ENCODE results near the gene AUTS2.

AUTS2 gene

GRCh38 chr7:70301673-70302185 lies 703.5 kb downstream of the AUTS2 start:
- no peak for DNase-seq (ENCODE audit: low read depth in 2 of 2)

- DNase-seq (ENCODE audit: low read depth in 2 of 2) = no peak
Measured at GRCh38 chr7:70303309-70303708, 705.0 kb downstream of the AUTS2 start.

- DNase-seq (ENCODE audit: low read depth in 2 of 2) = no peak
Measured at GRCh38 chr7:70303780-70304179, 705.5 kb downstream of the AUTS2 start.

DNA sequence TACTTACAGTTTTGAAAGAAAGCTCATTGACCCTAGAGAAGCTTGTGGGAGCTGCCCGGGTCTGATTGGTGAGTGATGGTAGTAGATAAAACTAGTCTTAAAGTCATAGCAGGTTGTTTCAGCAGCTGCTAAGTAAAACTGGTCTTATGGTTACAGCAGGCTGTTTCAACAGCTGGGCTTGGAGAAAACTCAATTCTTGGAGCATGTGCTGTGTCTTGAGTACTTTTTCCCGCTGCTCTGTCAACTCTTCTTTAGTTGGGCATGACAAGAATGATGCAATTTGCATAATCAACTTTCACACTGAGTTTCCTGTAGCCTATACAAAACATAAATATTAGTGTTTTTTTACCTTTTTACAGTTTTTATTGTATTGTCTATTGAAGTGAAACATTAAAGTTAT lies 707.9 kb downstream of the AUTS2 start:
- DNase-seq (ENCODE audit: low read depth in 2 of 2) = no peak

- no peak for DNase-seq (ENCODE audit: low read depth in 2 of 2)
Measured at GRCh38 chr7:70307544-70308106, 709.4 kb downstream of the AUTS2 start.

DNA sequence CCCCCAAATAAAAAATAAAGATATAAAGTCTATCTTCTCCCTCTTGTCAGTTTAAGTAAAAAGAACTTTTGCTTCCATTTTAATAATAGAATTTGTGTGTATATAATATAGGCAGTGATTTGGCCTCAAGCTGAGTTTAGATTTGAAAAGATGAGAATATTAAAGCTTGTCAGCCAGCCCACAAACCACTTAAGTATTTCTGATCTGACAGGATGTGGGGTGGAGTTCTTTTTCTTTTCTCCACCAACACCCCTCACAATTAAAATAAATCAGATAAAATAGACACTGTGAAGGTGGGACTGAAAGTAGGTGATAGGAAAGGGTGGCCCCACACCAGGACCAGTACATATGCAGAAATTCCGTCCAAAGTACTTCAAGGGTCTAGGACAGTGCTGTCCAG lies 714.1 kb downstream of the AUTS2 start:
- DNase-seq (ENCODE audit: low read depth in 2 of 2) = no peak

- DNase-seq (ENCODE audit: low read depth in 2 of 2) = no peak
Measured at GRCh38 chr7:70313271-70313670, 715.0 kb downstream of the AUTS2 start.

DNA sequence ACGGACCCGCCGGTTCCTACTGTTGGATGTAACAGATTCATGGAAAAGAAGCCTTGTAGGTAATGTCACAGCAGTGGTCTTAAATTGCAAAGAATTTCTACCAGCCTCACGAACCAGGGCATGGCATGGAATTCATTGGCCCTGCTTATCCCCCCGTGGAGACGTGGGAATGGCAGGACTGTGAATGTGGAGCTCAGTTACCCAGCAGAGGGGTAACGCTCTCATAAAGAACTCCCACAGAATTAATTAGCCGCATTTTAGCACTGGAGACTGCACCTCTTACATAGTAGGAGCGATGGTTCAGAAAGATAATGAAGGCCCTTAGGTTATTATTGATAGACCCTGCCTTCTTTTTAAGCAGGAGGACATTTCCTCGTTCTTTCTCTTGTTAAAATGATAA lies 715.4 kb downstream of the AUTS2 start:
- DNase-seq (ENCODE audit: low read depth in 2 of 2) = no peak

GRCh38 chr7:70314221-70314620 lies 715.9 kb downstream of the AUTS2 start:
- DNase-seq (ENCODE audit: low read depth in 2 of 2) = no peak

DNA sequence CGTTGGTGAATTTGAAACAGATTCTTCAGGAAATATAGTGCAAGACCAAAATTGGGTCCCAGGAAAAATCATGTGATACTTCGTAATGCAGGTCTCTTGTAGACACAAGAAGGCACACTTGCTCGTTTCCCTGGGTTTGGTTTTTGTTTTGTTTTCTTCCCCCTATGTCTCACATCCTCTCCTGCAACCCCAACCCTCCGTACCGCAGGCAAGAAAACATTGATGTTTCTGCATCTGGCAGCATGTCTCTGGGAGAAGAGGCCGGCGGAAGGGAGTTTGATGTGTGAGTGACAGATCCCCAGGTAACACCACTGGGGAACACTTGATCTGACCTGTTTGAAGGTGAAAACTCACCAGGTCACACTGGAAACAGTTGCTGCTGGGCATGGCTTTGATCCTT lies 718.5 kb downstream of the AUTS2 start:
- DNase-seq (ENCODE audit: low read depth in 2 of 2) = no peak

DNA sequence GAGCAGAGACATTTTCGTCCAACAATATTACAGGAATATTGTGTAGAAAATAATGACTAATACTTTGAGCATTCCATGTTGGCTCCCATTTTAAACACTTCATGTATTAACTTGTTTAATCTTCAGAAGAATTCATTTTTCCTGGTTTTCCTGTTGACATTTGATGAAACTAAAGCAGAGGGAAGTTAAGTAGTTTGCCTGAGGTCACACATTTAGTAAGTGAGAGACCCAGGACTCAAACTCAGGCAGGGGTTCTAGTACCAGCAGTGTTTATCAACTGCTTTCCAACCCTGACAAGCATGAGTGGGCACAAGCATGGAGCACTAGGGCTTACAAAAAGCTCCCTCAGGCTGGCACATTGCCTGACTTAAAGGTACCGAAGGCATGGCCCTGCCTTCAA lies 719.1 kb downstream of the AUTS2 start:
- DNase-seq (ENCODE audit: low read depth in 2 of 2) = no peak

DNA sequence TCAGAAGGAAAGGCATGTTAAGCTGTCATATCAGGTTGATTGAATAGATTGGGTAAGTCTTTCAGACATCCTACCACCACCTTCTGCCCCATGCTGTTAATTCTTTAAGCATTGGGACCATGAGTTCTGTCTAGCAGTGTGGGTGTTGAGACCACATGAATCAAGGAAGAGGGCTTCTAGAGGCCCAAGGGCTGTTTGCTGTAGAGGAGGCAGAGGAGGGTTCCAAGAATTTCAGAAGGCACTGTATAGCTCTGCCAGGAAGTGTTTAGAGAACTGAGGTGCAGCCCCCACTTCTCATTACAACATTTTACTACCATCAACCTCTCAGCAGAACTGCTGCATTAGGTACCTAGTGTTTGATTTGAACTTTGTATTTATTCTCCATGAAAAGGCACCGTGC lies 720.2 kb downstream of the AUTS2 start:
- DNase-seq (ENCODE audit: low read depth in 2 of 2) = no peak

DNA sequence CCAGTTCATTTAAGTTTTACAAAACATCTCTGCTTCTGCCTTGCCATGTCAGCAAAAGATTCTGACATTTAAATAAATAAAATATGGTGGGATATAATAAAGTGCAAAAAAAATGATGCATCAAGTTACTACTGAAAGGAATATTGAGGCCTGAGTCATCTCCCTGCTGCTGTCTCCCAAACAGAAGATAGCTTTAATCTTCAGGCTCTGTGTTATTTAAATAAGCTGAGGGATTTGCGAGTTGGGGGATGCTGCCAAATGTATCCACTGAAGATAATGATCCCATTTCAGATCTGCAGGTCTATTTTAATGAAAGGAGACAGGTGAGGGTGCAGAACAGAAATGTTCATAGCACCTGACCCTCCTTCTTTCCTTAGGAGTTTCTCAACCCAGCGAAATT lies 720.8 kb downstream of the AUTS2 start:
- DNase-seq (ENCODE audit: low read depth in 2 of 2) = no peak

DNA sequence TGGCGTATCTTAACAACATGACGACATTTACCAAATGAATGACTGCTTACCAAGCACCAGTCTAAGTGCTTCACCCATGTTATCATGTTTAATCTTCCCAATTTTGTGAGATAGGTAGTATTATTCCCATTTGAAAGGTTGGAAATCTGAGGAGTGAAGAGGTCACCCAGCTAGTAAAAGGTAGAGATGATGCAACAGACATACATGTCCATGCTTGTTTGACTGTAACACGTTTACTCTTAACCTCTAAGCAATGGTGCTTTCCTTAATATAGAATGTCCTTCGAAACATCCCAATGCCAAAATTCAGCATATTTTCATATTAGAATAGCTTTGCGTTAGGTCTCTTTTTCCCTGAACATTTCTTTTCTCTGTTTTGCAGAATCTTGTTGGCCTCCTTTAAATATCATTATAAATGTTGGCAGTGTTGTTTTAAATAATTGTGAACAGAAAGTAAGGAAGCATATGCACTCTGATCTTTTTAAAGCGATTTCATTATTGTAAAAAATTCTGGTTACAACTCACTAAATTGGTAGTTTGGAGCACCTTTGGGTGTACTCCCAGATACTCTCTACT lies 722.8 kb downstream of the AUTS2 start:
- no peak for DNase-seq (ENCODE audit: low read depth in 2 of 2)

DNA sequence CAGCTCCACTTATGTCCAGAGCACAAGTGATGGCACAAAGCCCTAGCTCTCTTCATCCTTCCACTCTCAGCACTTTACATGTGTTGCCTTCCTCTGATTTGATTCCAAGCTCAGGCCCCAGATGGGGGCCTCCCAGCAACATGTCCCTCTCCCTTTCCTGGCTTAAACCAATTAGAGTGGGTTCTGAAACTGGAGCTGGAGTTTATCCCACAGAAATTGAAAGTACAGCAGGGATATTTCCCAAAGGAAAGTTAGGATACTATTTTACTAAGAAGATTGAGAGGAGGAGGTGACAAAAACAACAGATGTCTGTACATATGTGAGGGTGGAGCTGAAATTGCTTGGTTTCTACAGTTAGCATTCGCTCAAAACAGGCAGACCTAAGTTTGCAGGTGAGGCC lies 724.6 kb downstream of the AUTS2 start:
- DNase-seq (ENCODE audit: low read depth in 2 of 2) = no peak

DNA sequence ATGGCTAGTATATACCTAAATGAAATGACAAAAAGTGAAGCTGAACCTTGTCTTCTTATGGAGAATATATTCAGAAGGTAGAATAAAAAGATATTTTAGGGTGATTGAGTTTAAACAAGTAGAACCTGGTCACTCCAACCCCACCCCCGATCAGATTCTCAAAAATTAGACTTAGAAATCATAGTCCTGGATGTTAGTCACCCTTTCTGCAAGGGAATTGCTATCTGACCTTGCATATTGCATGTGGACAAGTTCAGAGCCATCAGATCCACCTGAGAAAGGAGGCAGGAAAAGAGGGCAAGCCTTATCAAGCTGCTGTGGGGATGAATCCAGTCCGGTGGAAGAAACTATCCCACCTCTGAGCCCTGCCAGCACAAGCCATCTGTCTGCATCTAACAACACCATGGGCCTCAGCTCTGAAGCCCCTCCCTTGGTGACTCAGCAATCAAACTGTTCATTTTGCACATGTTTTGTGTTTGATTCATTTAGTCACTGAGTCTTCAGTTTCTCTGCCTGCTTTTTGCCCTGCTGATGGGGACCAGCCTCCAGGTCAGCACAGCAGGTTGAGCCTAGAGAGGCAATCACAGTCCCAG lies 727.3 kb downstream of the AUTS2 start:
- no peak for DNase-seq (ENCODE audit: low read depth in 2 of 2)

- DNase-seq (ENCODE audit: low read depth in 2 of 2) = no peak
Measured at GRCh38 chr7:70334295-70334694, 736.0 kb downstream of the AUTS2 start.

- no peak for DNase-seq (ENCODE audit: low read depth in 2 of 2)
Measured at GRCh38 chr7:70334871-70335270, 736.6 kb downstream of the AUTS2 start.

GRCh38 chr7:70336536-70336935 lies 738.3 kb downstream of the AUTS2 start:
- DNase-seq (ENCODE audit: low read depth in 2 of 2) = no peak

DNA sequence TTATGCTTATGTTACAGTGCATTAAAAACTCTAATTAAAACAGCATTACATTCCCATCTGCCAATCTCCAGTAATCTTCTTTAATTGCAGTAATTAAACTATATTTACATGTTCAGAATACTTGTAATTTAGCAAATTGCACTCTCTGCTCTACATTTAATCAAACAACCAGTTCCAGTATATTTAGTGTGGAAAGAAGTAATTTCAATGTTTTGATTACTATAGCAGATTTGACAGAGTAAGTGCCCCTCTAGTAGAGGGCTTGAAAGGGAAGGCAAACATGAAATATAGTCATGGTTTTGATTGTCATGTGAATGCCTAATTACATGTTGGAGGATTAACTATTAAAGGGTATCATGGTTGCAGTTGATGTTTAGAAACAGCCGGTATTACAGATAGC lies 739.7 kb downstream of the AUTS2 start:
- no peak for DNase-seq (ENCODE audit: low read depth in 2 of 2)

DNA sequence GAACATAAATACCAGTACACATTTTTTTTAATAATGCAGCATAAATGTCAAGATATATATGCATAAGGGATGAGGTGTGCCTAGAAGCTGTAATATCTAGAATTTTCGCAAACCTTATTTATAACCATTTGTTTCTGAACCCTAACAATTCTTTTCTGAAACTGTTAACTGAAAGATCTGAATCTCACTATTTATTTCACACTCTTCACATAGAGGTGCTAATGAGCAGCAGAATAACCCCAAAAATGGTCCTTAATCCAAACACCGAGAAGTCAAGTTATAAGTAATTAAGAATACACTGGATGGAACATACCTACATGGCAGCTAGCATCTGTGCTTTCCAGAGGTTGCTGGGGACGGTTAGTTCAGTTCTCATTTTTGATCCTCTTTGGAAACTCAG lies 742.0 kb downstream of the AUTS2 start:
- no peak for DNase-seq (ENCODE audit: low read depth in 2 of 2)

GRCh38 chr7:70341446-70341845 lies 743.2 kb downstream of the AUTS2 start:
- DNase-seq (ENCODE audit: low read depth in 2 of 2) = no peak

DNA sequence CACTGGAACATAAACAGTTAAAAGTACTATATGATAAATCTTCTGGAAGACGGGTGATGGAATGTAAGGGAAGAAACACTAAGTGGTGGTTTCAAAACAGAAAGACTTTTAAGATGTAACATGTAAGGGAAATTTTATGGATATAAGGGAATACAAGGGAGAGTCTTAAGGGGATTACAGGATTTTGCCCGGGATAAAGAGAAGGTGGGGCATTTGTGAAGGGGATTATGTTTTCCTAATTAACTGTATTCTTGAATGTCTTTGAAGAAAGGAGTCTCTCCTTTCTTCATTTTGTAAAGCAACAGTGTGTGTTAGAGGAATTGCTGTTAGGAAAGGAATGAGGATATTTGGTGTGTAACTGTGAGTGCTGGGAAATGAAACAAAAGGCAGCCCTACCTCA lies 745.2 kb downstream of the AUTS2 start:
- no peak for DNase-seq (ENCODE audit: low read depth in 2 of 2)

DNA sequence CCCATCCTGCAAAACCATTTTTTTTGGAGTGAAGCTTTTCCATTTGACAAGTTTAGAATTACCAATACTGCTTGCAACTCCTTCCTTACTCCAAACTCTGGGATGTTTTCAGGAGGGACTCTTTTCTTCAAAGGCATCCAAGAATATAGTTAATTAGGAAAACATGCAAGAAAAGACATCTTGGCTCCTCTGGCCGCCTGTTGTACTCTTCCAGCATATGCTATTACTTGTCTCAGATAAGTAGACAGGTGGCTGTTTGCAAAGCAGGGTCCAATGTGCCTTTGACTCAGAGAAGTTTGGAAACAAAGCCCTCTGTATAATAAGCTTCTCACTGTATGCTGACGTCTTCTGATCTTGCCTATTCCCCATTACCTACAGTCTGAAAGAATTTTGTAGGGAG lies 746.5 kb downstream of the AUTS2 start:
- DNase-seq (ENCODE audit: low read depth in 2 of 2) = no peak

Data from stimulated activated CD8-positive, alpha-beta memory T cell treated with anti-CD3 and anti-CD28 coated beads, Interleukin-15, amount 100 ng/mL, for 4 hours (primary cell).